HCT116 (cell line): ENCODE results near the gene SRSF3. TPM values are rescaled to one million over a fixed set of nuclear protein-coding genes. Genes with fewer than 3 reads are reported as not detected.

Experiments
- ATAC-seq: fragments of 200-7000 bp; cut with Tn5 transposase; 2 replicates; pipeline ENCODE4 v1.9.1; 2020; ENCODE audit warnings: mild to moderate bottlenecking, moderate library complexity
- BruUV-seq: library from RNA; stranded (reverse); fragments of 400-500 nt; replicated peaks from 2 replicates; lab custom pipeline; 2021; lab: Mats Ljungman, UMichigan
- CTCF ChIA-PET: fragments of 300-600 bp; sonication (Branson Sonifier 250); formaldehyde crosslinking; loops from one replicate; lab custom pipeline; 2021; ENCODE audit warnings: antibody characterized with exemption; lab: Charles Lee
- POLR2A ChIA-PET: fragments of 300-600, 350-600 bp; sonication (Branson Sonifier 250); formaldehyde crosslinking; loops from one replicate; lab custom pipeline; 2021; ENCODE audit warnings: antibody characterized with exemption; lab: Charles Lee
- RAD21 ChIA-PET, 2 experiments: fragments of 300-600 bp; sonication (Branson Sonifier 250); formaldehyde crosslinking; loops; one replicate each; lab custom pipeline; 2023; ENCODE audit warnings: low total read pairs in 2 of 2; ENCODE audit not compliant: uncharacterized antibody in 2 of 2, unreplicated experiment in 2 of 2, low non-redundant PET in 1 of 2; lab: Charles Lee
- DNase-seq: peaks from one replicate; pipeline ENCODE4 v3.0.0-alpha.2; 2010; ENCODE audit warnings: low read depth, low spot score
- H2AFZ ChIP-seq: fragments of 200-600 bp; shearing (Covaris generic), sonication (generic); 2 replicates; pipeline ENCODE4 v1.6.1; 2017; ENCODE audit warnings: low read depth, mixed run types, mixed read lengths, antibody characterized with exemption, low read length; ENCODE audit not compliant: poor library complexity, severe bottlenecking
- H3K27ac ChIP-seq: 2 replicates; pipeline ENCODE4 v1.5.1; 2012; ENCODE audit warnings: low read depth, low read length
- H3K27me3 ChIP-seq: fragments of 200-600 bp; sonication (generic); 2 replicates; pipeline ENCODE4 v1.6.1; 2016; ENCODE audit warnings: mixed run types, low read length, mixed read lengths; ENCODE audit not compliant: insufficient read depth
- H3K36me3 ChIP-seq, 2 experiments: fragments of 200-500 bp in 1 of 2; fragments of 200-600 bp in 1 of 2; sonication (Bioruptor generic) in 1 of 2; sonication (generic) in 1 of 2; 2 replicates each; pipeline versions ENCODE4 v1.5.1 to v1.6.1; 2014 to 2016; ENCODE audit warnings: low read length in 2 of 2, inconsistent platforms in 1 of 2, mixed read lengths in 1 of 2, mixed run types in 1 of 2; ENCODE audit not compliant: insufficient read depth in 2 of 2, control insufficient read depth in 1 of 2
- H3K4me1 ChIP-seq, 2 experiments: fragments of 200-600 bp in 1 of 2; sonication (generic) in 1 of 2; 2 replicates each; pipeline versions ENCODE4 v1.5.1 to v1.6.1; 2012 to 2017; ENCODE audit warnings: low read length in 2 of 2, inconsistent platforms in 1 of 2, mild to moderate bottlenecking in 1 of 2, mixed read lengths in 1 of 2, mixed run types in 1 of 2, moderate library complexity in 1 of 2; ENCODE audit not compliant: insufficient read depth in 2 of 2, control insufficient read depth in 1 of 2
- H3K4me2 ChIP-seq: fragments of 200-600 bp; sonication (generic); 2 replicates; pipeline ENCODE4 v1.6.1; 2017; ENCODE audit warnings: mixed run types, low read length, mixed read lengths
- H3K4me3 ChIP-seq, 2 experiments: fragments of 200-600 bp in 1 of 2; sonication (generic) in 1 of 2; replicated peaks in 1 of 2; 2 replicates each; pipeline ENCODE4 v1.5.1; 2011 to 2016; ENCODE audit warnings: low read length in 2 of 2, control low read depth in 1 of 2, low read depth in 1 of 2, mild to moderate bottlenecking in 1 of 2, mixed read lengths in 1 of 2, mixed run types in 1 of 2
- H3K79me2 ChIP-seq: fragments of 200-600 bp; sonication (generic); 2 replicates; pipeline ENCODE4 v1.6.1; 2017; ENCODE audit warnings: mild to moderate bottlenecking, mixed run types, low read length, moderate library complexity, mixed read lengths; ENCODE audit not compliant: insufficient read depth
- H3K9ac ChIP-seq: fragments of 200-600 bp; sonication (generic); 2 replicates; pipeline ENCODE4 v1.6.1; 2016; ENCODE audit warnings: low read length, mixed read lengths
- H3K9me2 ChIP-seq: fragments of 200-600 bp; sonication (generic), shearing (Covaris generic); 2 replicates; pipeline ENCODE4 v1.6.1; 2017; ENCODE audit warnings: mixed run types, mild to moderate bottlenecking, moderate library complexity; ENCODE audit not compliant: insufficient read depth
- H3K9me3 ChIP-seq, 2 experiments: fragments of 200-500 bp in 1 of 2; fragments of 200-600 bp in 1 of 2; sonication (Bioruptor generic) in 1 of 2; sonication (generic) in 1 of 2; 2 replicates each; pipeline ENCODE4 v1.6.1; 2014 to 2017; ENCODE audit warnings: low read length in 2 of 2, mixed read lengths in 2 of 2, inconsistent platforms in 1 of 2, low read depth in 1 of 2, mild to moderate bottlenecking in 1 of 2, mixed run types in 1 of 2, moderate library complexity in 1 of 2; ENCODE audit not compliant: control insufficient read depth in 1 of 2, insufficient read depth in 1 of 2
- H4K20me1 ChIP-seq: fragments of 200-600 bp; sonication (generic), shearing (Covaris generic); 2 replicates; pipeline ENCODE4 v1.6.1; 2017; ENCODE audit warnings: mixed run types, mild to moderate bottlenecking, moderate library complexity; ENCODE audit not compliant: insufficient read depth
- ATF3 ChIP-seq: IDR thresholded peaks from 2 replicates; pipeline ENCODE4 v1.6.1; 2012
- CBX3 ChIP-seq: IDR thresholded peaks from 2 replicates; pipeline ENCODE4 v1.6.1; 2012; ENCODE audit warnings: low read depth
- CEBPB ChIP-seq: IDR thresholded peaks from 2 replicates; pipeline ENCODE4 v1.6.1; 2012; ENCODE audit warnings: low read depth
- EGR1 ChIP-seq: IDR thresholded peaks from 2 replicates; pipeline ENCODE4 v1.6.1; 2012; ENCODE audit warnings: low read depth
- ELF1 ChIP-seq: IDR thresholded peaks from 2 replicates; pipeline ENCODE4 v1.6.1; 2012; ENCODE audit warnings: low read depth, borderline replicate concordance
- EZH2 ChIP-seq: fragments of 200-600 bp; sonication (generic); IDR thresholded peaks from 2 replicates; pipeline ENCODE4 v1.6.1; 2017; ENCODE audit warnings: antibody characterized with exemption, mixed run types
- EZH2phosphoT487 ChIP-seq: fragments of 200-600 bp; IDR thresholded peaks from 2 replicates; pipeline ENCODE4 v1.6.1; 2018; ENCODE audit warnings: antibody characterized with exemption, borderline replicate concordance
- JUND ChIP-seq: IDR thresholded peaks from 2 replicates; pipeline ENCODE4 v1.6.1; 2012
- MAX ChIP-seq: IDR thresholded peaks from 2 replicates; pipeline ENCODE4 v1.6.1; 2012
- POLR2A ChIP-seq: IDR thresholded peaks from 2 replicates; pipeline ENCODE4 v1.7.0; 2011; ENCODE audit warnings: borderline replicate concordance; ENCODE audit not compliant: insufficient read depth, insufficient read length; ENCODE audit errors: extremely low read depth
- POLR2AphosphoS5 ChIP-seq: IDR thresholded peaks from 2 replicates; pipeline ENCODE4 v1.6.1; 2011; ENCODE audit warnings: mild to moderate bottlenecking, low read depth, low read length, moderate library complexity
- RAD21 ChIP-seq: IDR thresholded peaks from 2 replicates; pipeline ENCODE4 v1.6.1; 2012; ENCODE audit warnings: low read depth, mild to moderate bottlenecking
- REST ChIP-seq: IDR thresholded peaks from 2 replicates; pipeline ENCODE4 v1.6.1; 2012; ENCODE audit warnings: low read depth
- SP1 ChIP-seq: IDR thresholded peaks from 2 replicates; pipeline ENCODE4 v1.6.1; 2012; ENCODE audit warnings: low read depth
- SRF ChIP-seq: IDR thresholded peaks from 2 replicates; pipeline ENCODE4 v1.6.1; 2012; ENCODE audit warnings: low read depth
- TCF7L2 ChIP-seq: IDR thresholded peaks from 2 replicates; pipeline ENCODE4 v1.7.0; 2011; ENCODE audit warnings: borderline replicate concordance, inconsistent platforms; ENCODE audit not compliant: insufficient read depth, insufficient read length; ENCODE audit errors: extremely low read depth
- YY1 ChIP-seq: IDR thresholded peaks from 2 replicates; pipeline ENCODE4 v1.6.1; 2011; ENCODE audit warnings: low read length, low read depth, moderate library complexity, mild to moderate bottlenecking; ENCODE audit not compliant: insufficient replicate concordance; ENCODE audit errors: extremely low read depth
- ZBTB33 ChIP-seq: IDR thresholded peaks from 2 replicates; pipeline ENCODE4 v1.6.1; 2011; ENCODE audit warnings: mild to moderate bottlenecking, low read length, moderate library complexity; ENCODE audit not compliant: insufficient replicate concordance; ENCODE audit errors: extremely low read depth
- ZFX ChIP-seq: fragments of 450-650 bp; IDR thresholded peaks from 2 replicates; pipeline ENCODE4 v1.6.1; 2017
- ZNF274 ChIP-seq: fragments of 200-500 bp; sonication (Bioruptor generic); IDR thresholded peaks from 2 replicates; pipeline ENCODE4 v1.6.1; 2014; ENCODE audit warnings: mild to moderate bottlenecking, low read depth, low read length, inconsistent platforms
- intact Hi-C: fragments of 100-400 bp; cut with micrococcal nuclease; formaldehyde crosslinking; loops from 2 replicates; pipeline ENCODE4 v1.10.0; 2022
- total RNA-seq: library from RNA; stranded (reverse); gene quantifications from one replicate; pipeline ENCODE4 v1.2.1, GENCODE V29; 2021; ENCODE audit not compliant: unreplicated experiment

SRSF3 gene
- total RNA-seq, 1 experiment from 2014 or later: 362 TPM

GRCh38 chr6:36571122-36572043 lies 22.8 kb upstream of the SRSF3 start:
- no peaks in the 10 kb centered on the region for H3K9me2 ChIP-seq
- no peaks in the 10 kb centered on the region for H3K9me3 ChIP-seq
- H3K79me2 ChIP-seq: no peaks in the 10 kb centered on the region
- no peaks in the 10 kb centered on the region for H3K27me3 ChIP-seq
- H3K9ac ChIP-seq: no peak overlapping the region
- H2AFZ ChIP-seq: peak overlapping the region; percentile 51
- no peaks in the 10 kb centered on the region for H3K36me3 ChIP-seq
- no peak overlapping the region for H3K4me2 ChIP-seq
- intact Hi-C loops: no loop called here
- H3K27ac ChIP-seq: no peak overlapping the region
- DNase-seq (no peak), ATAC-seq (no peak)
- no TSS peak for BruUV-seq
- peaks cover 0 to 15% of the 10 kb centered on the region in 2 experiments; a peak in 3 of 4 replicates for H3K4me1 ChIP-seq
- no peak overlapping the region for H3K4me3 ChIP-seq
- TF ChIP-seq CEBPB (no peak), CBX3 (no peak), RAD21 (no peak), ELF1 (no peak), ZFX (no peak), EGR1 (no peak), POLR2A (no peak), TCF7L2 (no peak), EZH2phosphoT487 (no peak), EZH2 (no peak), POLR2AphosphoS5 (no peak), SRF (no peak), SP1 (no peak), JUND (no peak), MAX (no peak), REST (no peak), YY1 (no peak), ZBTB33 (no peak), ATF3 (no peak), ZNF274 (no peak)
- no peaks in the 10 kb centered on the region for H4K20me1 ChIP-seq
- RAD21 ChIA-PET: interaction anchor here in 1 of 2 experiments (0.6 kb wide), 1 partner anchor 194 kb away, joined by 6 read pairs; no protein-coding TSS in a partner anchor
- POLR2A ChIA-PET: interaction anchor here (0.6 kb wide), 1 partner anchor 8 kb away, joined by 4 read pairs; no protein-coding TSS in a partner anchor
- CTCF ChIA-PET: no interaction called here
